Heart left ventricle (tissue), 13 donors: Measurements from ENCODE around the gene LCE2A.

Experiments
- CTCF ChIP-seq, 12 donors: fragments of 200-600 bp; sonication (generic) in 4 of 12; IDR thresholded peaks; one replicate each; pipeline versions ENCODE4 v1.5.0 to v1.8.0; 2018 to 2022; ENCODE audit warnings: antibody characterized with exemption in 12 of 12, mild to moderate bottlenecking in 5 of 12
- POLR2A ChIP-seq, 2 donors: fragments of 450-650 bp; IDR thresholded peaks; one replicate each; pipeline ENCODE4 v1.6.1; 2017; ENCODE audit warnings: antibody characterized with exemption in 2 of 2, mild to moderate bottlenecking in 2 of 2, moderate library complexity in 2 of 2
- donor health status: ischemic (EF 13 %, LVEDD 7.1; RV severe dilation, severe dysfunction).
- donor health status: DM: no; HTN: yes; CAD: no.
- donor health status: DM: no; HTN: no; CAD: no.
- donor health status: ischemic (EF 25% LVEDD 6.9; RV normal size, moderate dysfunction).
- donor health status: ischemic (EF 25% LVEDD 5.7; RV mildly dilated, moderate dysfunction).
- donor health status: ischemic (EF 35%, LVEDD 5.7; RV mildly dilated, moderate dysfunction).
- donor health status: nonischemic (EF 11% LVEDD 7.7; RV severe dilation, severe dysfunction).
- donor health status: DM: yes; HTN: yes; CAD: no.
- donor health status: PGD.
- donor health status: ischemic (EF 29% LVEDD 5.4; RV normal size, mild dysfunction).
- donor health status: nonischemic (EF 23%, LVEDD 6.1; RV moderate dilation, normal function).

GRCh38 chr1:152745765-152746444 lies 47.8 kb downstream of the LCE2A start:
- TF ChIP-seq POLR2A (IDR thresholded peaks at IDR 0.05): no peak
- TF ChIP-seq CTCF (IDR thresholded peaks at IDR 0.05): no peak
